ENCODE data around the gene FABP7.

DNA sequence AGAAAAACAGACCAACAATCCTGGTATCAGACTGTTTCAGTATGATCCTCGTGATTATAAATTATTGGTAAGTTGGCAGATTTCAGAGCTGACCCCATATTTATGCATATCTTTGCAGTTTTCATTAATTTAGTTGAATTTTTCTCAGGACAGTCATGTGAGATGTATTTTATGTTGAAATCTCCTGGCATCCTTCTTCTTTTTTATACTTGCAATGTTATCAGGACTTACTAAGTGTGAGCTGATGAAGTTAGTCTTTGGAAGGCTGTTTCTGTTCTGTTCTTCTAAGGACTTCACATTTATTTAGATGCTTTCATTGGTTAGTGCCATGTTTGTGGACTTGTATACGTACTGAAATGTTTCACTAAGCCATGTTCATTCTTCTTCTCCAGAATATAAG lies 26.8 kb downstream of the FABP7 start:
- no peak for TF ChIP-seq POLR2A (IDR thresholded peaks at IDR 0.05)
- TF ChIP-seq, protein P1, sequence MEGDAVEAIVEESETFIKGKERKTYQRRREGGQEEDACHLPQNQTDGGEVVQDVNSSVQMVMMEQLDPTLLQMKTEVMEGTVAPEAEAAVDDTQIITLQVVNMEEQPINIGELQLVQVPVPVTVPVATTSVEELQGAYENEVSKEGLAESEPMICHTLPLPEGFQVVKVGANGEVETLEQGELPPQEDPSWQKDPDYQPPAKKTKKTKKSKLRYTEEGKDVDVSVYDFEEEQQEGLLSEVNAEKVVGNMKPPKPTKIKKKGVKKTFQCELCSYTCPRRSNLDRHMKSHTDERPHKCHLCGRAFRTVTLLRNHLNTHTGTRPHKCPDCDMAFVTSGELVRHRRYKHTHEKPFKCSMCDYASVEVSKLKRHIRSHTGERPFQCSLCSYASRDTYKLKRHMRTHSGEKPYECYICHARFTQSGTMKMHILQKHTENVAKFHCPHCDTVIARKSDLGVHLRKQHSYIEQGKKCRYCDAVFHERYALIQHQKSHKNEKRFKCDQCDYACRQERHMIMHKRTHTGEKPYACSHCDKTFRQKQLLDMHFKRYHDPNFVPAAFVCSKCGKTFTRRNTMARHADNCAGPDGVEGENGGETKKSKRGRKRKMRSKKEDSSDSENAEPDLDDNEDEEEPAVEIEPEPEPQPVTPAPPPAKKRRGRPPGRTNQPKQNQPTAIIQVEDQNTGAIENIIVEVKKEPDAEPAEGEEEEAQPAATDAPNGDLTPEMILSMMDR (IDR thresholded peaks at IDR 0.05) = no peak

Measured in testis (tissue), 2 donors.